Stimulated activated CD4-positive, alpha-beta T cell treated with anti-CD3 and anti-CD28 coated beads, Interleukin-1b, Interleukin-23, amount 100 ng/mL, for 1 hour (primary cell): ENCODE data around the gene DCP2.
A peak's percentile ranks its signal among the peaks of the same experiment; 100 is the strongest.
"Not testable (repeated sequence)": the region's sequence is repeated elsewhere in the genome, so short reads cannot be mapped to it uniquely, and the experiment has no call there.

ENCODE experiments used
- DNase-seq, 2 donors: peaks; one replicate each; pipeline ENCODE4 v3.0.0-alpha.2; 2020; ENCODE audit warnings: low read depth in 2 of 2

DCP2 gene

GRCh38 chr5:112976432-112977309, at the start of gene DCP2:
Gene DCP2, plus strand, starts transcription at chr5:112976798. Its CDS starts 136 bp downstream, at chr5:112976934.
- DNase-seq, result peak; percentile 80 to 84

GRCh38 chr5:112929336-112930081, 47.1 kb upstream of the DCP2 start:
- no peak for DNase-seq

GRCh38 chr5:112930082-112930344, 46.6 kb upstream of the DCP2 start:
- no peak for DNase-seq

GRCh38 chr5:112931473-112931872, 45.1 kb upstream of the DCP2 start:
- DNase-seq, result no peak

- no peak for DNase-seq
These were observed 43.5 kb upstream of the DCP2 start for GRCh38 chr5:112933105-112933504.

GRCh38 chr5:112933651-112934365, 42.8 kb upstream of the DCP2 start:
- no peak for DNase-seq

- no peak for DNase-seq
These were observed 42.3 kb upstream of the DCP2 start for GRCh38 chr5:112934366-112934663.

- no peak for DNase-seq
These were observed 40.9 kb upstream of the DCP2 start for GRCh38 chr5:112935675-112936074.

GRCh38 chr5:112938286-112938685, 38.3 kb upstream of the DCP2 start:
- no peak for DNase-seq

- DNase-seq, result no peak
These were observed 35.9 kb upstream of the DCP2 start for GRCh38 chr5:112940670-112941069.

GRCh38 chr5:112948458-112948857, 28.1 kb upstream of the DCP2 start:
- DNase-seq, result no peak

- no peak for DNase-seq
These were observed 25.4 kb upstream of the DCP2 start for GRCh38 chr5:112951124-112951702.

- DNase-seq, result no peak
These were observed 20.0 kb upstream of the DCP2 start for GRCh38 chr5:112956606-112957005.

- DNase-seq, result no peak
These were observed 19.4 kb upstream of the DCP2 start for GRCh38 chr5:112957036-112957808.

- DNase-seq, result no peak
These were observed 18.2 kb upstream of the DCP2 start for GRCh38 chr5:112958093-112959088.

- not testable (repeated sequence) for DNase-seq
These were observed 16.7 kb upstream of the DCP2 start for GRCh38 chr5:112959872-112960271.

GRCh38 chr5:112960315-112960714, 16.3 kb upstream of the DCP2 start:
- no peak for DNase-seq

GRCh38 chr5:112960863-112961504, 15.6 kb upstream of the DCP2 start:
- no peak for DNase-seq

- DNase-seq, result not testable (repeated sequence)
These were observed 13.2 kb upstream of the DCP2 start for GRCh38 chr5:112963374-112963733.

GRCh38 chr5:112965733-112966306, 10.8 kb upstream of the DCP2 start:
- DNase-seq, result no peak
